ENCODE results near the gene QRICH1.
"Not testable (repeated sequence)": the region's sequence is repeated elsewhere in the genome, so short reads cannot be mapped to it uniquely, and the experiment has no call there.

The QRICH1 gene

GRCh38 chr3:49017229-49017970, 76.5 kb downstream of the QRICH1 start:
- DNase-seq (ENCODE audit: low read depth) = no peak

- DNase-seq (ENCODE audit: low read depth) = no peak
These were observed 77.2 kb downstream of the QRICH1 start for GRCh38 chr3:49016414-49017228.

- DNase-seq (ENCODE audit: low read depth) = no peak
These were observed 78.1 kb downstream of the QRICH1 start for GRCh38 chr3:49015765-49016164.

GRCh38 chr3:49015072-49015471, 78.8 kb downstream of the QRICH1 start:
- no peak for DNase-seq (ENCODE audit: low read depth)

GRCh38 chr3:49013738-49014660, 79.9 kb downstream of the QRICH1 start:
- DNase-seq (ENCODE audit: low read depth) = no peak

- DNase-seq (ENCODE audit: low read depth) = no peak
These were observed 80.6 kb downstream of the QRICH1 start for GRCh38 chr3:49013113-49013737.

GRCh38 chr3:49012441-49013017, 81.3 kb downstream of the QRICH1 start:
- no peak for DNase-seq (ENCODE audit: low read depth)

GRCh38 chr3:49009396-49009795, 84.5 kb downstream of the QRICH1 start:
- no peak for DNase-seq (ENCODE audit: low read depth)

GRCh38 chr3:49008627-49009026, 85.2 kb downstream of the QRICH1 start:
- not testable (repeated sequence) for DNase-seq (ENCODE audit: low read depth)

- DNase-seq (ENCODE audit: low read depth) = peak; percentile 81
These were observed 85.9 kb downstream of the QRICH1 start for GRCh38 chr3:49007771-49008528.

- DNase-seq (ENCODE audit: low read depth) = peak; percentile 96
These were observed 86.7 kb downstream of the QRICH1 start, which contains the start of gene WDR6 for GRCh38 chr3:49007068-49007770. Gene WDR6 (plus strand): TSS chr3:49007391. CDS start chr3:49007432, 41 bp downstream.

- DNase-seq (ENCODE audit: low read depth) = no peak
These were observed 87.3 kb downstream of the QRICH1 start for GRCh38 chr3:49006408-49007067.

GRCh38 chr3:49005998-49006397, 87.9 kb downstream of the QRICH1 start:
- DNase-seq (ENCODE audit: low read depth) = no peak

- DNase-seq (ENCODE audit: low read depth) = no peak
These were observed 88.6 kb downstream of the QRICH1 start for GRCh38 chr3:49005303-49005680.

- DNase-seq (ENCODE audit: low read depth) = no peak
These were observed 89.2 kb downstream of the QRICH1 start for GRCh38 chr3:49004352-49005302.

GRCh38 chr3:49001155-49001554, 92.7 kb downstream of the QRICH1 start:
- no peak for DNase-seq (ENCODE audit: low read depth)

- no peak for DNase-seq (ENCODE audit: low read depth)
These were observed 94.6 kb downstream of the QRICH1 start for GRCh38 chr3:48999085-48999858.
